G401.6 (cell line): ENCODE measurements around the gene MESP1.

Experiments
- FAIRE-seq: peaks from 2 replicates; lab custom pipeline; 2012; peaks lifted over from hg19 to GRCh38; lab: Jason Lieb, UNC

The MESP1 gene

GRCh38 chr15:89781055-89781454, 30.0 kb upstream of the MESP1 start:
- no peak for FAIRE-seq

GRCh38 chr15:89780601-89781000, 29.6 kb upstream of the MESP1 start:
- no peak for FAIRE-seq

- FAIRE-seq = no peak
Observed at GRCh38 chr15:89778861-89779260, 27.8 kb upstream of the MESP1 start.

- no peak for FAIRE-seq
Observed at GRCh38 chr15:89777782-89778380, 26.8 kb upstream of the MESP1 start.

GRCh38 chr15:89777073-89777751, 26.2 kb upstream of the MESP1 start:
- no peak for FAIRE-seq

- no peak for FAIRE-seq
Observed at GRCh38 chr15:89776274-89777072, 25.4 kb upstream of the MESP1 start, which contains the start of gene MESP2. Gene MESP2 (plus strand): TSS chr15:89776332. CDS start chr15:89776358, 26 bp downstream.

- FAIRE-seq = no peak
Observed at GRCh38 chr15:89775815-89776214, 24.8 kb upstream of the MESP1 start.

GRCh38 chr15:89774492-89774891, 23.4 kb upstream of the MESP1 start:
- FAIRE-seq = no peak

- FAIRE-seq = peak; percentile 74
Observed at GRCh38 chr15:89772932-89773583, 22.0 kb upstream of the MESP1 start.

GRCh38 chr15:89770041-89770440, 19.0 kb upstream of the MESP1 start:
- FAIRE-seq = no peak

- FAIRE-seq = no peak
Observed at GRCh38 chr15:89769366-89769765, 18.3 kb upstream of the MESP1 start.

GRCh38 chr15:89768071-89768500, 17.0 kb upstream of the MESP1 start:
- no peak for FAIRE-seq

- FAIRE-seq = no peak
Observed at GRCh38 chr15:89767411-89767915, 16.4 kb upstream of the MESP1 start.

- FAIRE-seq = no peak
Observed at GRCh38 chr15:89766357-89767311, 15.6 kb upstream of the MESP1 start.

GRCh38 chr15:89765694-89766093, 14.6 kb upstream of the MESP1 start:
- no peak for FAIRE-seq

GRCh38 chr15:89761929-89762328, 10.9 kb upstream of the MESP1 start:
- FAIRE-seq = no peak

GRCh38 chr15:89761009-89761831, 10.2 kb upstream of the MESP1 start:
- FAIRE-seq = no peak

GRCh38 chr15:89760303-89761008, 9.4 kb upstream of the MESP1 start:
- FAIRE-seq = no peak

GRCh38 chr15:89759835-89760234, 8.8 kb upstream of the MESP1 start:
- FAIRE-seq = no peak

- no peak for FAIRE-seq
Observed at GRCh38 chr15:89758981-89759380, 7.9 kb upstream of the MESP1 start.
